HEK293T (cell line): ENCODE measurements around the gene SNX9.

Experiments
- BHLHE40 ChIP-seq: fragments of 450-650 bp; IDR thresholded peaks from 2 replicates; pipeline ENCODE4 v1.6.1; 2016; ENCODE audit warnings: mild to moderate bottlenecking, moderate library complexity, borderline replicate concordance
- ELF4 ChIP-seq: fragments of 450-650 bp; IDR thresholded peaks from 2 replicates; pipeline ENCODE4 v1.6.1; 2017; ENCODE audit warnings: antibody characterized with exemption
- FOXA1 ChIP-seq: fragments of 450-650 bp; IDR thresholded peaks from 2 replicates; pipeline ENCODE4 v1.6.1; 2016; ENCODE audit warnings: mild to moderate bottlenecking

DNA sequence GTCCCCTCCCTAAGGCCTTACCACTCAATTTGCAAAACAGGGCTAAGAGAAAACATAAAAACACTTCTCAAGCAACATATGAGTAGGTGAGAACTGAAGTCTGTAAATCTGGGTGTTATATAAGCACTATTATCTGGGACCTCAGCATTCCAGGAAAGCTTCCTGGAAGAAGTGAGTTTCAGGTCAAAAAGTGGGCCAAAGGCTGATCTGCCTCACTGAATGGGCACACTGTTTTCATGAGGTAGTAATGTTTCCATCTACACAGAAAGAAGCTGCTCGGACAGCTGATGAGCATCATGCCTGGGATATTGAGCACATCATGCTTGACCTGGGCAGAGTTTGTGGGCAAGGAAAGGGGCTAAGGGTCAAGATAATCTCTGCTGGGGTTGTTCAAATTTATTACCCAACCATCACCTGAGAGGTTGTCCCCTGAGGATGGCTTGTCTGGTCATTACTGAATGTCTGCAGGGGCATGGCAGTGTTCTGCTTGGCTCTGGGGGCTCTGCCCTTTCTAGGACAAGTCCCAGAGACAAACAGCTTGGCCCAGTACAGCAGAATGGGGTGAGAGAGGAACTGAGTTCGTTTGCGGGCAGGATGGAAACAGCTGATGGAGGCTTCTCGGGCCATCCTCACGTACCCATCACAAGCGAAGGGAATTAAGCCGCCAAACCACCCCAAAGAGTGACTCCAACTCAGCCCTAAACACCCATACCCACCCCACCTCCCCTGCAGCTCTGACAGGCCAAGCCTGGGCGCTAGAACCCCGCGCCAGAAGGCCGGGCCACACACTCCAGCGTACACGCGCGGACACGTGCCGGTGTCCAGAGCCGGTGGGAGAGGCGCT is 157.5 kb downstream of the SNX9 start:
- no peak for TF ChIP-seq BHLHE40
- no peak for TF ChIP-seq FOXA1
- no peak for TF ChIP-seq ELF4
